GM12878 (cell line): Measurements from ENCODE around the gene TRAPPC6A. TPM values are rescaled to one million over a fixed set of nuclear protein-coding genes. Genes with fewer than 3 reads are reported as not detected.

ENCODE experiments used
- BMI1 ChIP-seq: fragments of 450-650 bp; IDR thresholded peaks from 2 replicates; pipeline ENCODE4 v1.6.1; 2016; ENCODE audit warnings: mild to moderate bottlenecking, moderate library complexity, borderline replicate concordance
- CEBPZ ChIP-seq: fragments of 150-350 bp; IDR thresholded peaks from 2 replicates; pipeline ENCODE4 v1.6.1; 2016; ENCODE audit warnings: low read depth, low read length
- CHD1 ChIP-seq: IDR thresholded peaks from 2 replicates; pipeline ENCODE4 v1.6.1; 2012; ENCODE audit warnings: low read depth, low read length, improper control_type of control experiment
- CHD2 ChIP-seq: IDR thresholded peaks from 2 replicates; pipeline ENCODE4 v1.6.1; 2011; ENCODE audit warnings: low read depth, low read length, improper control_type of control experiment, borderline replicate concordance
- CREM ChIP-seq: IDR thresholded peaks from 2 replicates; pipeline ENCODE4 v1.6.1; 2014; ENCODE audit warnings: antibody characterized with exemption, low read depth
- CTCF ChIP-seq, 3 experiments: IDR thresholded peaks in 2 of 3; conservative IDR thresholded peaks in 1 of 3; 2 replicates each; pipeline ENCODE4 v1.5.1; 2011; ENCODE audit warnings: low read depth in 3 of 3, low read length in 3 of 3, mild to moderate bottlenecking in 3 of 3, control low read depth in 2 of 3, moderate library complexity in 2 of 3, inconsistent platforms in 1 of 3, mixed read lengths in 1 of 3; ENCODE audit not compliant: control insufficient read depth in 2 of 3, insufficient read depth in 1 of 3; ENCODE audit errors: extremely low read depth in 1 of 3
- JUNB ChIP-seq: IDR thresholded peaks from 2 replicates; pipeline ENCODE4 v1.6.1; 2016; ENCODE audit warnings: antibody characterized with exemption, mild to moderate bottlenecking
- KLF5 ChIP-seq: fragments of 450-650 bp; IDR thresholded peaks from 2 replicates; pipeline ENCODE4 v1.6.1; 2014; ENCODE audit warnings: mild to moderate bottlenecking; ENCODE audit not compliant: partially characterized antibody
- MLLT1 ChIP-seq: fragments of 450-650 bp; IDR thresholded peaks from 2 replicates; pipeline ENCODE4 v1.6.1; 2016; ENCODE audit warnings: mild to moderate bottlenecking
- MTA2 ChIP-seq: fragments of 450-650 bp; IDR thresholded peaks from 2 replicates; pipeline ENCODE4 v1.6.1; 2016; ENCODE audit warnings: low read depth, mild to moderate bottlenecking, moderate library complexity
- NR2C1 ChIP-seq: fragments of 450-650 bp; IDR thresholded peaks from 2 replicates; pipeline ENCODE4 v1.6.1; 2017; ENCODE audit warnings: antibody characterized with exemption, mild to moderate bottlenecking, moderate library complexity
- RAD51 ChIP-seq: fragments of 450-650 bp; IDR thresholded peaks from 2 replicates; pipeline ENCODE4 v1.6.1; 2016; ENCODE audit warnings: moderate library complexity, mild to moderate bottlenecking, inconsistent platforms
- RB1 ChIP-seq: fragments of 450-650 bp; formaldehyde crosslinking; IDR thresholded peaks from 2 replicates; pipeline ENCODE4 v1.6.1; 2017; ENCODE audit warnings: mild to moderate bottlenecking, borderline replicate concordance
- SMARCA5 ChIP-seq: fragments of 450-650 bp; IDR thresholded peaks from 2 replicates; pipeline ENCODE4 v1.6.1; 2017; ENCODE audit warnings: mild to moderate bottlenecking
- SP1 ChIP-seq: IDR thresholded peaks from one replicate; pipeline ENCODE4 v1.6.1; 2011; ENCODE audit warnings: low read depth, low read length
- SUZ12 ChIP-seq: fragments of 200-600 bp; sonication (generic); IDR thresholded peaks from one replicate; pipeline ENCODE4 v1.6.1; 2018; ENCODE audit warnings: antibody characterized with exemption, mild to moderate bottlenecking; ENCODE audit not compliant: unreplicated experiment
- YBX1 ChIP-seq: fragments of 450-650 bp; IDR thresholded peaks from 2 replicates; pipeline ENCODE4 v1.6.1; 2016; ENCODE audit warnings: antibody characterized with exemption
- ZNF207 ChIP-seq: fragments of 450-650 bp; IDR thresholded peaks from 2 replicates; pipeline ENCODE4 v1.6.1; 2014; ENCODE audit warnings: antibody characterized with exemption, mild to moderate bottlenecking, borderline replicate concordance
- ZNF24 ChIP-seq: fragments of 450-650 bp; IDR thresholded peaks from 2 replicates; pipeline ENCODE4 v1.6.1; 2017; ENCODE audit warnings: antibody characterized with exemption, mild to moderate bottlenecking
- polyA plus RNA-seq, 11 experiments: library from polyadenylated mRNA; depleted of rRNA in 4 of 11; unstranded in 6 of 11; stranded (reverse) in 5 of 11; fragments of >200 nt; fragmentation: Nextera tagmentation in 4 of 11; fragmentation: Illumina TruSeq in 1 of 11; extraction: Ambion mirVana in 4 of 11; extraction: Trizol in 1 of 11; gene quantifications; 1 replicate in 1 of 11; 2 replicates in 10 of 11; pipeline versions ENCODE4 v1.2.1 to v1.2.3, GENCODE V29; 2011 to 2016; ENCODE audit warnings: inconsistent platforms in 2 of 11, missing spikeins in 2 of 11, low read depth in 1 of 11
- total RNA-seq, 4 experiments: library from RNA; depleted of rRNA in 3 of 4; stranded (reverse); fragments of >200 nt in 3 of 4; fragmentation: Illumina TruSeq in 1 of 4; extraction: Trizol in 1 of 4; gene quantifications; 2 replicates each; pipeline versions ENCODE4 v1.2.1 to v1.2.3, GENCODE V29; 2013 to 2021
- TF ChIP-seq, protein P1 (sequence below): IDR thresholded peaks from 2 replicates; pipeline ENCODE4 v1.6.1; 2012; ENCODE audit warnings: low read length, inconsistent platforms
- TF ChIP-seq, protein P2 (sequence below): fragments of 450-650 bp; IDR thresholded peaks from 2 replicates; pipeline ENCODE4 v1.6.1; 2016; ENCODE audit warnings: mild to moderate bottlenecking

Gene TRAPPC6A
- total and polyA plus RNA-seq, 10 of the 15 experiments (the other 5 are each of a cell fraction or from before 2014, with no cell fraction given): 1.8 to 83.9 (median 35.8) TPM

DNA sequence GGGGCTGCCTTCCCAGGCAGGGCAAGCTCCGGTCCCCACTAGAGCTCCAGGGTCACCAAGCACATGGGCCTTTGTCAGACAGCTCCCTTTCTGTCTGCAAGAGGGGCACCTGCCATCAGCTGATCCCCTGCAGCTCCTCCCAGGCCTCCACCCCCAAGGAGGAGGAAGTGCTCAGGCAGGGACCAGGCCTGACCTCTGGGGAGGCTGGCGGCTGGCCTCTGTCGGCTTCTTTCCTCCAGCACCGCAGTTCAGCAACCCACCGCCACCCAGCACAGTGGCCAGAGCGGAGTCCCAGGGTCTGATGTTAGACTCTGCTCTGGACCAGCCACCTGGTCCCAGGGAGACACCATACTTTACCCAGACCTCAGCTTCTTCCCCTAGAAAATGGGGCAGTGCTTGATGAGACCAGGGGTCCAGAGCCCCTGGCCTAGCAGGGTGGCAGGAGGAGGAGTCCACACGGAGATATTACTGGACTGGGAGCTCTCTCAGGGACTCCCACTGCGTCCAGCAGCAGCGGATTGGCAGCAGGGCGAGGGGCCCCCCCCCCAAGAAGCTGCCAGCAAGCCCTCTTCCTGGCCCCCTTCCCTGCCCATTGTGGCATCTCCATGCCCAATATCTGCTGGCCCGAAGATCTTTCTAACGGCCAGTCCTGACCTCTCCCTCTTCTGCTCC, 41.4 kb downstream of the TRAPPC6A start (continued):
- TF ChIP-seq CTCF (IDR thresholded peaks at IDR 0.05 in 2 of 3, conservative IDR thresholded peaks at IDR 0.05 in 1 of 3; ENCODE audit: control insufficient read depth in 2 of 3, extremely low read depth in 1 of 3, insufficient read depth in 1 of 3, low read depth in 3 of 3, low read length in 3 of 3): no peak
- no peak for TF ChIP-seq BMI1
- no peak for TF ChIP-seq ZNF207
- no peak for TF ChIP-seq CHD1
- peak; percentile 22; the same call in 1 of the 2 replicates for TF ChIP-seq RAD51
- no peak for TF ChIP-seq YBX1
- 0 out of 2 replicates have a peak, but pooled peaks have one; percentile 10 for TF ChIP-seq MLLT1
- TF ChIP-seq, protein P1, sequence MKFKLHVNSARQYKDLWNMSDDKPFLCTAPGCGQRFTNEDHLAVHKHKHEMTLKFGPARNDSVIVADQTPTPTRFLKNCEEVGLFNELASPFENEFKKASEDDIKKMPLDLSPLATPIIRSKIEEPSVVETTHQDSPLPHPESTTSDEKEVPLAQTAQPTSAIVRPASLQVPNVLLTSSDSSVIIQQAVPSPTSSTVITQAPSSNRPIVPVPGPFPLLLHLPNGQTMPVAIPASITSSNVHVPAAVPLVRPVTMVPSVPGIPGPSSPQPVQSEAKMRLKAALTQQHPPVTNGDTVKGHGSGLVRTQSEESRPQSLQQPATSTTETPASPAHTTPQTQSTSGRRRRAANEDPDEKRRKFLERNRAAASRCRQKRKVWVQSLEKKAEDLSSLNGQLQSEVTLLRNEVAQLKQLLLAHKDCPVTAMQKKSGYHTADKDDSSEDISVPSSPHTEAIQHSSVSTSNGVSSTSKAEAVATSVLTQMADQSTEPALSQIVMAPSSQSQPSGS: no peak
- TF ChIP-seq CREM: no peak
- TF ChIP-seq CHD2: no peak
- TF ChIP-seq, protein P2, sequence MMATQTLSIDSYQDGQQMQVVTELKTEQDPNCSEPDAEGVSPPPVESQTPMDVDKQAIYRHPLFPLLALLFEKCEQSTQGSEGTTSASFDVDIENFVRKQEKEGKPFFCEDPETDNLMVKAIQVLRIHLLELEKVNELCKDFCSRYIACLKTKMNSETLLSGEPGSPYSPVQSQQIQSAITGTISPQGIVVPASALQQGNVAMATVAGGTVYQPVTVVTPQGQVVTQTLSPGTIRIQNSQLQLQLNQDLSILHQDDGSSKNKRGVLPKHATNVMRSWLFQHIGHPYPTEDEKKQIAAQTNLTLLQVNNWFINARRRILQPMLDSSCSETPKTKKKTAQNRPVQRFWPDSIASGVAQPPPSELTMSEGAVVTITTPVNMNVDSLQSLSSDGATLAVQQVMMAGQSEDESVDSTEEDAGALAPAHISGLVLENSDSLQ: peak; percentile 2; the same call in 1 of the 2 replicates
- no peak for TF ChIP-seq JUNB
- TF ChIP-seq RB1: no peak
- TF ChIP-seq KLF5: no peak
- TF ChIP-seq CEBPZ: no peak
- no peak for TF ChIP-seq SUZ12
- TF ChIP-seq NR2C1: no peak
- 0 out of 2 replicates have a peak, but pooled peaks have one; percentile 50 for TF ChIP-seq SMARCA5
- no peak for TF ChIP-seq ZNF24
- TF ChIP-seq MTA2: no peak
- TF ChIP-seq SP1: no peak
